K562 (cell line): Measurements from ENCODE around the gene MMP27. TPM values are rescaled to one million over a fixed set of nuclear protein-coding genes. Genes with fewer than 3 reads are reported as not detected.

ENCODE experiments used
- BDP1 ChIP-seq: IDR thresholded peaks from 3 replicates; pipeline ENCODE4 v1.6.1; 2011; ENCODE audit not compliant: insufficient read length, insufficient read depth
- E4F1 ChIP-seq: fragments of 250-450 bp; sonication (Bioruptor Pico); IDR thresholded peaks from 2 replicates; pipeline ENCODE4 v1.5.0; 2021; ENCODE audit warnings: mild to moderate bottlenecking, borderline replicate concordance
- FOXK1 ChIP-seq: sonication (generic); formaldehyde crosslinking; IDR thresholded peaks from 2 replicates; pipeline ENCODE4 v1.8.0; 2022; ENCODE audit warnings: missing genetic modification reagents, mild to moderate bottlenecking, borderline replicate concordance
- MAX ChIP-seq: sonication (generic); formaldehyde crosslinking; IDR thresholded peaks from 2 replicates; pipeline ENCODE4 v1.9.0; 2022; ENCODE audit warnings: mild to moderate bottlenecking, missing genetic modification reagents
- PCBP2 ChIP-seq: fragments of 200-400 bp; formaldehyde crosslinking; IDR thresholded peaks from 2 replicates; pipeline ENCODE4 v1.6.1; 2018; ENCODE audit warnings: low read length, low read depth, mild to moderate bottlenecking, moderate library complexity; ENCODE audit not compliant: poor library complexity, severe bottlenecking
- PHTF2 ChIP-seq: fragments of 250-450 bp; sonication (Bioruptor Pico); IDR thresholded peaks from 2 replicates; pipeline ENCODE4 v1.5.0; 2021; ENCODE audit warnings: mild to moderate bottlenecking
- PRDM10 ChIP-seq: fragments of 450-650 bp; IDR thresholded peaks from 2 replicates; pipeline ENCODE4 v1.6.1; 2018; ENCODE audit not compliant: partially characterized antibody
- RAD21 ChIP-seq, 2 experiments: fragments of 250-450 bp in 1 of 2; fragments of 450-650 bp in 1 of 2; sonication (Bioruptor Pico) in 1 of 2; formaldehyde crosslinking in 1 of 2; IDR thresholded peaks in 1 of 2; conservative IDR thresholded peaks in 1 of 2; 2 replicates each; pipeline versions ENCODE4 v1.4.0 to v1.8.0; 2020 to 2022; ENCODE audit warnings: mild to moderate bottlenecking in 2 of 2, moderate library complexity in 1 of 2
- RAD51 ChIP-seq: fragments of 450-650 bp; IDR thresholded peaks from 2 replicates; pipeline ENCODE4 v1.7.1; 2016; ENCODE audit warnings: low read depth, mild to moderate bottlenecking, borderline replicate concordance
- RNF2 ChIP-seq: sonication (generic); IDR thresholded peaks from 2 replicates; pipeline ENCODE4 v1.6.1; 2016
- SREBF2 ChIP-seq: sonication (generic); formaldehyde crosslinking; IDR thresholded peaks from 2 replicates; pipeline ENCODE4 v1.4.0; 2020; ENCODE audit warnings: mild to moderate bottlenecking, missing genetic modification reagents
- TEAD1 ChIP-seq, 2 experiments: fragments of 450-650 bp in 1 of 2; sonication (generic) in 1 of 2; formaldehyde crosslinking; IDR thresholded peaks; 2 replicates each; pipeline versions ENCODE4 v1.4.0 to v1.8.0; 2020 to 2022; ENCODE audit warnings: mild to moderate bottlenecking in 2 of 2, missing genetic modification reagents in 1 of 2
- TFE3 ChIP-seq: fragments of 450-650 bp; formaldehyde crosslinking; IDR thresholded peaks from 2 replicates; pipeline ENCODE4 v1.4.0; 2020; ENCODE audit warnings: mild to moderate bottlenecking, mixed read lengths
- THAP12 ChIP-seq: fragments of 250-450 bp; sonication (Bioruptor Pico); IDR thresholded peaks from 2 replicates; pipeline ENCODE4 v1.9.0; 2021; ENCODE audit warnings: mild to moderate bottlenecking, inconsistent platforms
- ZFP1 ChIP-seq: fragments of 450-650 bp; formaldehyde crosslinking; IDR thresholded peaks from 2 replicates; pipeline ENCODE4 v1.4.0; 2020; ENCODE audit warnings: mild to moderate bottlenecking, mixed read lengths
- ZFP36 ChIP-seq: fragments of 150-350 bp; IDR thresholded peaks from 2 replicates; pipeline ENCODE4 v1.6.1; 2018; ENCODE audit warnings: low read length, low read depth; ENCODE audit not compliant: partially characterized antibody
- ZNF224 ChIP-seq: sonication (generic); formaldehyde crosslinking; IDR thresholded peaks from 2 replicates; pipeline ENCODE4 v1.8.0; 2022; ENCODE audit warnings: mild to moderate bottlenecking, missing genetic modification reagents
- ZNF507 ChIP-seq: conservative IDR thresholded peaks from 2 replicates; pipeline ENCODE4 v1.6.1; 2017; ENCODE audit warnings: missing genetic modification characterization, missing compliant biosample characterization
- polyA plus RNA-seq, 8 experiments: library from polyadenylated mRNA; depleted of rRNA in 4 of 8; stranded (reverse) in 5 of 8; unstranded in 3 of 8; fragments of >200 nt; fragmentation: Nextera tagmentation in 2 of 8; fragmentation: Illumina TruSeq in 1 of 8; extraction: Ambion mirVana in 2 of 8; extraction: Trizol in 1 of 8; gene quantifications; 2 replicates each; pipeline versions ENCODE4 v1.2.1 to v1.2.3, GENCODE V29; 2011 to 2014; ENCODE audit warnings: inconsistent platforms in 1 of 8, missing spikeins in 1 of 8
- total RNA-seq, 7 experiments: library from RNA; depleted of rRNA in 6 of 7; stranded (reverse); fragments of >200 nt in 6 of 7; fragmentation: Illumina TruSeq in 2 of 7; extraction: Trizol in 2 of 7; gene quantifications; 2 replicates each; pipeline versions ENCODE4 v1.2.1 to v1.2.3, GENCODE V29; 2011 to 2021; ENCODE audit warnings: low replicate concordance in 1 of 7

MMP27 gene
- total and polyA plus RNA-seq, 9 of the 15 experiments (the other 6 are each of a cell fraction or from before 2014, with no cell fraction given), result not detected

- TF ChIP-seq PCBP2, result no peak
- TF ChIP-seq RAD51, result peak; percentile 67
- TF ChIP-seq ZNF507 (tag), result no peak
- no peak for TF ChIP-seq PHTF2 (CRISPR knock-in tag)
- peak; percentile 100 for TF ChIP-seq MAX (CRISPR knock-in tag)
- TF ChIP-seq RAD21 (CRISPR knock-in tag; conservative IDR thresholded peaks at IDR 0.05 in 1 of 2, IDR thresholded peaks at IDR 0.05 in 1 of 2), result no peak
- TF ChIP-seq FOXK1 (CRISPR knock-in tag), result peak; percentile 97
- TF ChIP-seq PRDM10, result no peak
- TF ChIP-seq BDP1, result no peak
- TF ChIP-seq ZNF224 (CRISPR knock-in tag), result peak; percentile 95
- no peak for TF ChIP-seq ZFP1
- TF ChIP-seq THAP12 (CRISPR knock-in tag), result no peak
- peak; percentile 91 for TF ChIP-seq TFE3
- no peak for TF ChIP-seq RNF2
- TF ChIP-seq TEAD1 (CRISPR knock-in tag; IDR thresholded peaks at IDR 0.05), result no peak; a peak in 1 of 4 replicates
- no peak for TF ChIP-seq SREBF2
- TF ChIP-seq ZFP36, result no peak
- TF ChIP-seq E4F1 (CRISPR knock-in tag), result no peak
These were observed 51.8 kb downstream of the MMP27 start (continued) for GRCh38 chr11:102653744-102654291.
